GM18511 (cell line): ENCODE results near the gene TIMM8A.
A peak's percentile ranks its signal among the peaks of the same experiment; 100 is the strongest.

Experiments
- ATAC-seq: cut with Tn5 transposase; IDR thresholded peaks from one replicate; pipeline ENCODE4 v1.9.1; 2021; ENCODE audit warnings: mild to moderate bottlenecking, moderate library complexity; ENCODE audit not compliant: unreplicated experiment

Gene TIMM8A, protein sequence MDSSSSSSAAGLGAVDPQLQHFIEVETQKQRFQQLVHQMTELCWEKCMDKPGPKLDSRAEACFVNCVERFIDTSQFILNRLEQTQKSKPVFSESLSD

DNA sequence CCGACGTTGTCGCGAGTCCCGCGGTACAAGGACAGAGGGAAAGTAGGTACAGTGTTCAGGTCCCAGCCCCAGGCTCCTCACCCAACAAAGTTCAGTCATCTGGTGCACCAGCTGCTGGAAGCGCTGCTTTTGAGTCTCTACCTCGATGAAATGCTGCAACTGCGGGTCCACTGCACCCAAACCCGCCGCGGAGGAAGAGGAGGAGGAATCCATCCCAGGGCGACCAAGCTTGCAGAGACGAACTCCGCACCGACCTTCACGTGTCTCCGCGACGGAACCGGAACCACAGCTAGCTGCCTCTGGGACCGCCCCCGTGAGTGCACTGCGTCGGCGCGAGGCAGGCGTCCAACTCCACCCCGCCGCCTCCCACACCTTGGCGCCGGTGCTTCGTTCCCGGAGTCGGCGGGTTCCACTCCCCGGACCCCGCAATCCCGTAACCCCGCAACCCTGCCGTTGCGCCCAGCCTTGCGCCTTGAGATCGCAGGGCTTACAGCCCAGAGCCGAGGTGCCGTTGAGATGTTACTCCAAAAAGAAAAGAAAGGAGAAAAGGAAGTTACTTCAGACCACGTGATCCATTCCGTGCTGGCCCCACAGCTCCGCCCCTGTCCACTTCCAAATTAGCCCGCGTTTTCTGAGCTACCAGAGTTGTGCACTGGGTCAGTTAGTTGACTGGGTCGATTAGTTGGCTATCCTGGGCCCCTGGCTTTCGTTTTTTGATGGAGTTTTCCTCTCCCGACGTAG, at the start of gene TIMM8A:
Gene TIMM8A, minus strand, starts transcription at position 291 of the 741 bp plus-strand sequence. Its CDS starts 78 bp downstream, at position 213.
- peak; percentile 98 for ATAC-seq

GRCh38 chrX:101397779-101398178, 49.2 kb upstream of the TIMM8A start:
- ATAC-seq: no peak

DNA sequence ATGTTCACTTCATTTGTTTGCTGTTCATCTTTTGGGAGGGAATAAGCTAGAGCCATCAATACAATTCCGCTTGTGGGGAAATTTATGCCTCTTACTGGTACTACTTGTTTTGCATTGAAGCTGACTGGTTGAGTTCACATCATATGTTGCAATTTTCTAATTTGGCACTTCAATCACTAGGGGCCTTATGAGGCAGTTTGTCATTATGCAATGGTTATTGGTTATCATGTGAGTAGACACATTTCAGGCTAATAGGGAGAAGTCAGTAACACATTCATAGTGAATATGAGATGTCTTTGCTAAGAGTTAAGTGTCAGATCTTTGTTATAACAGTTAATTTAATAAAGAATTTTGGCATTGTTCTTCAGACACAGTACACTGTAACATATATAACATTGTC, 47.2 kb upstream of the TIMM8A start:
- no peak for ATAC-seq

- no peak for ATAC-seq
Observed at GRCh38 chrX:101394372-101394771, 45.8 kb upstream of the TIMM8A start.

GRCh38 chrX:101393530-101394305, 45.2 kb upstream of the TIMM8A start:
- no peak for ATAC-seq

GRCh38 chrX:101391831-101392230, 43.3 kb upstream of the TIMM8A start:
- ATAC-seq: no peak

GRCh38 chrX:101390664-101391525, 42.4 kb upstream of the TIMM8A start, which contains the start of gene RPL36A:
RPL36A (plus strand) TSS chrX:101391011; CDS start chrX:101391044, 33 bp downstream.
- peak; percentile 81 for ATAC-seq

- no peak for ATAC-seq
Observed at GRCh38 chrX:101388604-101389003, 40.1 kb upstream of the TIMM8A start.

GRCh38 chrX:101386542-101386885, 38.0 kb upstream of the TIMM8A start:
- no peak for ATAC-seq

- peak; percentile 70 for ATAC-seq
Observed at GRCh38 chrX:101385795-101386541, 37.4 kb upstream of the TIMM8A start, which contains the start of gene BTK. BTK (minus strand) TSS chrX:101386191; CDS start chrX:101375284, 10,907 bp downstream.

DNA sequence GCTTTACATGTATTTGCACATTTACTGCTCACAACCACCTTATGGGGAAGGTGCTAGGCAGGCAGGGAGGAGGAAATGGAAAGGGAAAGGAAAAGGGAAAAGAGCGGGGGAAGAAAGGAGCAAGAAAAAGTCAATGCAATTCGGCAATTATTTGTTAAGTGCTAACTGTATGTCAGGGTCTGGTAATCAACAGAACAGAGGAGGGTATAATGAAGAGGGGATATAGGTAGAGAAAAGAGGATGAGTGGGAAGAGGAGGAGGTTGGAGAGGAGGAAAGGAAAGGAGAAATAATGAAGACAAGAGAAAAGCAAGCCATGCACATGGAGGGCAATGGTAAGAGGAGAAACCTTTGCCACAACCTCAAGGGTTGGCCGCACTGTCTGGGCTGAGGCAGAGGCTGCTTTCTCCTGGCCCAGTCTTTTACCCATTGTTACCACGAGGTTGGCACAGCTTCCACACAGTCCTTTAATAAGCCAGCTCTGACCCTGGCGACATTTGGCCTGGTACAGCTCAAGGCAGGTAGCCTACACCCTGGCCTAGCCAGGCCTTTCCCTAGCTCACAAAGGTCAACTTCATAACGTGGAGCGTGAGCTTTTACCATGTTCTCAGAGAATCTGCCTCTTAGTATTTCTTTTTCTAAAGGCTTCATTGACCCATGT, 36.6 kb upstream of the TIMM8A start:
- no peak for ATAC-seq

DNA sequence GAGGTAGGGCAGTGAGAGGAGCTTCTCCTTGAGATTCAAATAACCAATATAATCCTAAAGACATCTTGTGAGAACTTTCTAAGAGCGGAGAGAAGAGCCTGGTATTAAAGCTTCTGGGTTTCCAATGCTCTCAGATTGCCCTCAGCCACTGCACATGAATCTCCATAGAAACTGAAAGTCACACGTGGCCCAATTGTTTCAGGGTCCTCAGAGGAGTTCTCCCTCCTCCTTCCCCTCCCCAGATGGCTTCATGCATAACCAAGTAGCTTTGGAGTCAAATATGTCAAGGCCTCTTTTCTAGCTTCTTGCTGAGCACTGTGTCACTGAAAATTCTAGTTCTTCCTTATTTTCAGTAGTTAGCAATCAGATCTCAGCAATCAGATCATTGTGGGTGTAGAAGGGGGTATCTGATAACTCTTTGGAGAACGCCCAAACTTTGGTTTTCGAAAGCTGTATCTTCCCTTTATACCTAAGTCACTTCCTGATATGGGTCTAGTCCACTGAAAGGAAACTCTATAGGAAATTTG, 35.2 kb upstream of the TIMM8A start:
- ATAC-seq: peak; percentile 71

DNA sequence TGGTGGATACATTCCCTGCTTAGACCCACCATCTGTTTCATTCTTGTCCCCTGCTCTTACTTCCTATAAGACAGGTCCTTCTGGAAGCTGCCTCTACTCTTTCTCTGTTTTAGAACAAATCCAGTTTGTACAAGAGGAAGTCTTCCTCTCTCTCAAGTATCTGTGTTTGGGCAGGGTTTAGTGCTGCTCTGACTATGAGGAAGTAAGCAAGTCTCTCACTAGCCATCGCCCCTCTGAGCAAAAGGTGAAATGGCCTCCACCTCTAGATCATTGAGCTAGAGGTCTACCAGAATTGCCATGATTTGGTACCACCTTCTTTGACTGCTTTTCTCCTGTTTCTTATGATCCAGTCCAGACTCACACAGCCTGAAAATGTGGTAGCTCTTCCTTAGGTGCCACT, 29.0 kb upstream of the TIMM8A start:
- ATAC-seq: no peak

- peak; percentile 86 for ATAC-seq
Observed at GRCh38 chrX:101370888-101371504, 22.5 kb upstream of the TIMM8A start.

DNA sequence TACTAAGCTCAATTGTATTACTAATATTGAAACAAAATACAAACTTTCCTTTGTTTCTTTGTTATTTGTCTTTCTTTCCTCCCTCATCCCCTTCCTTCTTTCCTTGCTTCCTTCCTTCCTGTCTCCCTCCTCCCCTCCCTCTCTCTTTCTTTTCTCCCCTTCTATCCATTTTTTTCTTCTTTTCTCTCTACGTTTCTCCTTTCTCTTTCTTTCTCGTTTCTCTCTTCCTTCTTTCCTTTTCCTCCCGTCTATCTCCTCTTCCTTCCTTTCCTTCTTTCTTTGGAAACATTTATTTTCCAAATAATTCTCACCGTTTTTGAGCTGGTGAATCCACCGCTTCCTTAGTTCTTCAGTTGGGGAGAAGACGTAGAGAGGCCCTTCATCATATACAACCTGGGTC, 21.1 kb upstream of the TIMM8A start:
- ATAC-seq: no peak

- ATAC-seq: no peak
Observed at GRCh38 chrX:101368800-101369199, 20.3 kb upstream of the TIMM8A start.

- ATAC-seq: no peak
Observed at GRCh38 chrX:101365301-101365795, 16.8 kb upstream of the TIMM8A start.

GRCh38 chrX:101362757-101363156, 14.2 kb upstream of the TIMM8A start:
- no peak for ATAC-seq

DNA sequence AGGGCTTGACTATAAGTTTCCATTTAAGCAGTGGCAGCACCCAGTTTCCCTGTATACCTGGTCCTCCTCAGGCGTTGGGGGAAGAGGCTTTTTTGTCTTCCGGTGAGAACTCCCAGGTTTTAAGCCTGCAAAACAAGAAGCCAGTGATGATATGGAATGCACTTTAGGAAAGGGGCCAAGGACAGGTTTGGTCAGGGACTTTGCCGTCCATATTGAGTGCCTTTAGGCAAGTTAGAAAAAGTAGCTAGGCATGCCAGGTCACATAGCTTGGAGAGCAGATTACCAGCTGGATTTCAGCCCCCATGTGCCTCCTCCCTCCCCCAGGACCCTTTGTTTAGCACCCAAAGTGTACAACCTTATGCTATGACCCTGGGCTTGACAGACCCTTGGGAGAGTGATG, 13.6 kb upstream of the TIMM8A start:
- no peak for ATAC-seq
